Measurements from ENCODE around the gene ENOX1. TPM values are rescaled to one million over a fixed set of nuclear protein-coding genes. Genes with fewer than 3 reads are reported as not detected.

Gene ENOX1
- total RNA-seq, 1 donor from 2014 or later: 0.71 TPM

DNA sequence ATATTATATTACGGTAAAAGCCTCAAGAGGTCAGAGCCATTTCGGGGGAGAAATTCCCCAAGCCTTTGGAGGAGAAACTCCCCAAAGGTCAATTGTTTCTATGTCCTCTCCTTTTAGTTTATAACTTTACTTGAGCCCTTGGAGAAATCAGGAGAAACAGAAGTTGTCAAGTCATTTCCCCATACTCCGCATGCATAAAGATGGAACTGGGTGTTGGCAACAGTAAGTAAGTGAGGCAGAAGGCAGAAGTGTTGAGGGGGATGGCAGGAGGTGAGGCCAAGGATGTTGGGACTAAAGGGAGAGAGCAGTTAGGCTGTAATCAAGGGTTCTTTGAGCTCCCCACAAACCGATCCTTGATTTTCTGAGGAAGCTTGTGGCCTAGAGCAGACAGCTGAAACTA is 307.9 kb downstream of the ENOX1 start:
- Histone ChIP-seq H3K36me3 (ENCODE audit: control insufficient read depth, insufficient read depth, low read length) (no peaks in the 10 kb centered on the region), H3K4me3 (ENCODE audit: low read depth, low read length) (no peak overlapping the region), H3K27me3 (ENCODE audit: control insufficient read depth, insufficient read depth, low read length) (no peaks in the 10 kb centered on the region)
- TF ChIP-seq CTCF (IDR thresholded peaks at IDR 0.05; ENCODE audit: insufficient read depth, low read length, poor library complexity, severe bottlenecking): no peak
- no peak for DNase-seq (ENCODE audit: low read depth)

GRCh38 chr13:43478211-43478610 is 308.6 kb downstream of the ENOX1 start:
- Histone ChIP-seq H3K4me3 (ENCODE audit: low read depth, low read length) (no peak overlapping the region), H3K36me3 (ENCODE audit: control insufficient read depth, insufficient read depth, low read length) (no peaks in the 10 kb centered on the region), H3K27me3 (ENCODE audit: control insufficient read depth, insufficient read depth, low read length) (no peaks in the 10 kb centered on the region)
- DNase-seq (ENCODE audit: low read depth): no peak
- no peak for TF ChIP-seq CTCF (IDR thresholded peaks at IDR 0.05; ENCODE audit: insufficient read depth, low read length, poor library complexity, severe bottlenecking)

DNA sequence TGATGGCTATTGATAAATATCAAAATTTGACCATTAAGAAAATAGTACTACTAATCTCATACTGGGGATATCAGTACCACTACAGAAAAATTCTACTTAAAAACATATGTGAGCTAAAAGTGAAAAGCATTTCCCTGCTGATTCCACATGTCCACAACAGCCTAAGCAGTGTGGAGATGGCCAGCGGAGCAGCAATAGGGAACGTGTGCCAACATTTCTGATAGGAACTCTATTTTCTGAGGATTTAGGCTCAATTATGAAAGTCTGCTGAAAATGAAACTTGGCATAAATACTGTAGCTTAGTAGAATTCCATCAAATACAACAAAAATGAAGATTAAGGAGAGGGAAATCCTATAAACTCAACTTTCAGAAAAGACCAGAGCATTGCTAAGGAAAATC is 311.6 kb downstream of the ENOX1 start:
- Histone ChIP-seq H3K4me3 (ENCODE audit: low read depth, low read length) (no peak overlapping the region), H3K36me3 (ENCODE audit: control insufficient read depth, insufficient read depth, low read length) (no peaks in the 10 kb centered on the region), H3K27me3 (ENCODE audit: control insufficient read depth, insufficient read depth, low read length) (no peaks in the 10 kb centered on the region)
- no peak for TF ChIP-seq CTCF (IDR thresholded peaks at IDR 0.05; ENCODE audit: insufficient read depth, low read length, poor library complexity, severe bottlenecking)
- DNase-seq (ENCODE audit: low read depth): no peak

DNA sequence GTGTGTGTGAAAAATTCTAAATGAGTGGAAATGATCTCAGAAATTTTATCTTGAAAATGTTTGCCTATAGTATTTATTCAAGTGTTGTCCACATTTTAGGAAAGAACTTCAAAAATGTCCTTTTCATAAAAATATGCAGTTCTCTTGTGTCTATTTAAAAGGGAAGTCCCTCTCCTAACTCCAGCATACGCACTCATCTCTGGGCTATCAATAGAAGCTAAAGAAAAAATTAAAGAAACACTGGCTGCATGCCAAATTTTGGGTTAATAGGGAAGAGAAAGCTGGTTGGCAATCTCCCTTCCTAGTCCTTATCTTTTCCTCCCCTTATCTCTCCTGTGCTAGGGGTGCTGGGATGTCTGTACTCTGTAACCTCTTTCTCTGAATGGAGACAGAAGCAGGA is 313.3 kb downstream of the ENOX1 start:
- no peaks in the 10 kb centered on the region for H3K27me3 ChIP-seq (ENCODE audit: control insufficient read depth, insufficient read depth, low read length)
- DNase-seq (ENCODE audit: low read depth): no peak
- no peaks in the 10 kb centered on the region for H3K36me3 ChIP-seq (ENCODE audit: control insufficient read depth, insufficient read depth, low read length)
- no peak overlapping the region for H3K4me3 ChIP-seq (ENCODE audit: low read depth, low read length)
- TF ChIP-seq CTCF (IDR thresholded peaks at IDR 0.05; ENCODE audit: insufficient read depth, low read length, poor library complexity, severe bottlenecking): no peak

DNA sequence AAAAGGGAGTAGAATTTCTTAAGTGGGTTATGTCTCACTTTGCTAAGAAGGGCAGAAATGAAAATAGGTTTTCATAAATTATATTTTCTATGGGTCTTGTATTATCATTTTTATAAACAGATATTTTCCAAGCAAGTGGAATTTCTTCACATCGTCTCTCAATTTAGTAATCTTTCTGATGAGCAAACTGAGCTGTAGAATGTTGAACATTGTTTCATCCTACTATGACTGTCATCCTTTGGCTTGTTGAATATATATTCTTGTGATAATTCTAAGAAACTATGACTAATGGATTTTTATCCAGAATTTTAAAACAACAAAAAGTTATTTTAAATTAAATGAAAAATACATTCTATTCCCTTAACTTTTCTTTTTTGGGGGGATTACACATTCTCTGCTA is 313.8 kb downstream of the ENOX1 start:
- no peak for TF ChIP-seq CTCF (IDR thresholded peaks at IDR 0.05; ENCODE audit: insufficient read depth, low read length, poor library complexity, severe bottlenecking)
- H3K36me3 ChIP-seq (ENCODE audit: control insufficient read depth, insufficient read depth, low read length): no peaks in the 10 kb centered on the region
- DNase-seq (ENCODE audit: low read depth): no peak
- H3K4me3 ChIP-seq (ENCODE audit: low read depth, low read length): no peak overlapping the region
- no peaks in the 10 kb centered on the region for H3K27me3 ChIP-seq (ENCODE audit: control insufficient read depth, insufficient read depth, low read length)

- no peak for DNase-seq (ENCODE audit: low read depth)
These were observed 314.4 kb downstream of the ENOX1 start for GRCh38 chr13:43472339-43472738.

More at GRCh38 chr13:43472339-43472738, 314.4 kb downstream of the ENOX1 start:
- no peaks in the 10 kb centered on the region for H3K27me3 ChIP-seq (ENCODE audit: control insufficient read depth, insufficient read depth, low read length)
- H3K36me3 ChIP-seq (ENCODE audit: control insufficient read depth, insufficient read depth, low read length): no peaks in the 10 kb centered on the region
- H3K4me3 ChIP-seq (ENCODE audit: low read depth, low read length): no peak overlapping the region
- TF ChIP-seq CTCF (IDR thresholded peaks at IDR 0.05; ENCODE audit: insufficient read depth, low read length, poor library complexity, severe bottlenecking): no peak

Data from kidney epithelial cell (primary cell).